ENCODE data around the gene BEND7.

Gene BEND7

DNA sequence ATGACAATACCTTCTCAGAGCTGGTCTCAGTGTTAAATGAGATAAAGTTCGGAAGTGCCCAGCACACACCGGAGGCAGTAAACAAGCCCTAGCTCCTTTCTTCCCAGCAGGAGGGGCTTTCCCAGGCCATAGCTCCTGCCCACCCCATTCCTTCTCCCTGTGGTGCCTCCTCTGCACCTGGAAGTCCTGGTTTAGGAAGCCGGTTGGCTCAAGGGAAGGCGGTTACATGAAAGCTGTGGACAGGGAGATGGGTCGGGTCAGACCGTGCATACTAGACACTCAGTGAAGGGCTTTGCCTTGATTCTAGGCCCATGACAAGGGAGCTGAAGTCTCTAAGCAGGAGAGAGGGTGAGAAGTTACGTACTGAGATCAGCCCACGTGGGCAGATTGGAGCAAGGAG, 8.6 kb downstream of the BEND7 start:
- DNase-seq: no peak

DNA sequence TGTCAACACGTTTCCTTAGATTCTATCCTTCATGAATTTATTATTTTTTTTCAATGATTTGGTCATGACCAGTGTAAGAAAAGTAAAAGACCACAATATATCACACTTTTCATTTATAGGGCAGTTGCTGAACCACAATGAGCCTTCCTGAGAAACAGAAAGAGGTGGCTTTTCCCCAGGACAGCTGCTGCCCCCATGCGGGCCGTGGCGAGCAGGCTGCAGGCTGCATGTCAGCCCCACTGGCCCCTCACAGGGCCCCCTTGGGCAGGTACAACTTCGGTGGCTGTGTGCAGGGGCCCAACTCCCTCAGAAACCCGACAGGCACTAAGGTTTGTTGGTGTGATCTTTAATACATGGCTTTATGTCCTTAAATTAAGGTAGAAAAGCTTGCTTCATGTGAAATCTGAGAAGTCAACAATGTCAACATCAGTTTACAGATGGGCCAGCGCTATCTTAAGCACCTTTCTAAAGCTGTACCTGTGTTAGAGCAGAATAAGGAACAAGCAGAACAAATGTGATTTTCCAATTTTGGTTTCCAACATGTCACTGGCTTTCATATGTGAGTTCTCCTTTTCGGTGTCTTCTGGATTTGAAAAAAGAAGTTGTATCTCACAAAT, 10.6 kb downstream of the BEND7 start:
- no peak for DNase-seq

DNA sequence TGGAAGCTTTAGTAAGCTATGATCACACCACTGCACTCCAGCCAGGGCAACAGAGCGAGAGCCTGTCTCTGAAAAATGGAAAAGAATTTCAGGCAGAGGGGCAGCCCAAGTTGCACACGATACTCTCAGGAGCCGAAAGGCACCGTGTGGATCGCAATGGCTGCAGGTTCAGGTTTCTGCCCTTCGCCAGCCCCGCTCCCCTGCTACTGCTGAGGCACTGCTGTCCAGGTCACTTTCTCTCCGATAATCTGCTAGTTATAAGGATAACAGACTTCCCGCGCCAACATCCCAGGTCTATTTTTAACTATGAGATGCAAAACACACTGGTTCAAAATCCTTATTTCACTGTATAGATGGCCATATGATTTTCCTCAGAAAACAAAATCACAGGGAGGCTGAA, 11.1 kb downstream of the BEND7 start:
- DNase-seq: no peak

DNA sequence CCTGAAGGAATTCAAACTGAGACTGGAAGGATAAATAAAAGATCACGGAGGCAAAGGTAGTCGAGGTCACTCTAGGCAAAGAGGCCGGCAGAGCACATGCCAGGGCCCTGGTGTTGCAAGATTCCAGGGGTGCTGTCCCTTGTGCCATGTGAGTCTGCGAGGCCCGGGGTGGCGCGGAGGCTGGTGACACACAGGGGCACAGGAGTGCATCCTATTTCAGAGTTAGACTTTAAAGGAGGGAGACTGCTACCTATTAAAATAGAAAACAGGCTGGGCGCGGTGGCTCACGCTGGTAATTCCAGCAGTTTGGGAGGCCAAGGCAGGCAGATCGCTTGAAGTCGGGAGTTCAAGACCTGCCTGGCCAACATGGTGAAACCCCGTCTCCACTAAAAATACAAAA, 12.6 kb downstream of the BEND7 start:
- DNase-seq: no peak

DNA sequence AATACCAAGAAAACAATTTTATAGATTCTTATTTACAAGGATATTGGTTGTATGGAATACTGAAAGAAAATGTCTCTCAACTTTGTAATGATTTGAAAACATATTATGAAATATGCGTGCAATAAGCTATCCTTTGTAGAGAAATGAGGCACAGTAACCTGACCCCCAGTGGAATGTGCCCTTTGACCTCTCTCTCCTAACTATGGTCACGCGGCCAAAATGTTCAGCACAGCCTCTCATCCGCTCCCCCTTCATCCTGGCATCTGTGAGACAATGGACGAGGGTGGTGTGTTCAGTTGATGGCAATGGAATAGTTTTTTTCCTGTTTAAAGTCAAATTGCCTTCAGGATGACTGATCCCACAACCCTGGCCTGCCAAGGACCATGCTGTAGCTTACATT, 13.3 kb downstream of the BEND7 start:
- no peak for DNase-seq

DNA sequence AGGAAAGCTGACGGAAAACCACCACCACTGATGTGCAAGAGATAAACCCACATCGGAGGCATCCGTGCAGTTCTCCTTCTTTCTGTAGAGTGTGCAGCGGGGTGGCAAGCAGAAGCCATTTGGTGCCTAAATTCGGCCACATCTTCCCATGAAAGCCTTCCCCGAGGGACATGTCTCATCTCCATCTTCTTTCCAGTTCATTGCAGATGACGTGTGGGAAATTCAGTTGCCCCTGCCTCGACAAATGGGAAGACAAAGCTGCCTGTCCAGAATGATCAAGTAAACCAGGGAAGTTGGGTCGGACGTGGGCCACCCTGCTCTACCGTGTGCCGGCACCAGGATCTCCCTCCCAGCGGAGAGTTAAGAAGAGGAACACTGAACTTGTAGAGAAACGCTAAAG, 14.5 kb downstream of the BEND7 start:
- no peak for DNase-seq

DNA sequence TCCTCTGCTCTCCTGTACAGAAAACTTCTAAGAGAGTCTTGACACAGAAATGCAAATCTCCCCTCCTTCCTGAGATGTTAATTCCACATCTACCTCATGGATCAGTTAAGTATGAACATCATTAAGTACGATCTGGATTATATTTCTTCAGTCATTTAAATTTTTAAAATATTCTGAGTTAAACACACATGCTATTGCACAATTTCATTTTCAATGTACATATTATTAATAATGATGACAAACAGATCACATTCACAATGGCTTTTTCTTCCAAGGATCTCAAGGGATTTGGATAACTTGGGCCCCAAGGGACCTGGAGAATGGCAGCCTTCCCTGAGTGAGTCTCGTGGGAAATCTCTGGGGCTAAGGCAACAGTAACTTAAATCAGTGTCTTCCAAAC, 16.2 kb downstream of the BEND7 start:
- DNase-seq: no peak

DNA sequence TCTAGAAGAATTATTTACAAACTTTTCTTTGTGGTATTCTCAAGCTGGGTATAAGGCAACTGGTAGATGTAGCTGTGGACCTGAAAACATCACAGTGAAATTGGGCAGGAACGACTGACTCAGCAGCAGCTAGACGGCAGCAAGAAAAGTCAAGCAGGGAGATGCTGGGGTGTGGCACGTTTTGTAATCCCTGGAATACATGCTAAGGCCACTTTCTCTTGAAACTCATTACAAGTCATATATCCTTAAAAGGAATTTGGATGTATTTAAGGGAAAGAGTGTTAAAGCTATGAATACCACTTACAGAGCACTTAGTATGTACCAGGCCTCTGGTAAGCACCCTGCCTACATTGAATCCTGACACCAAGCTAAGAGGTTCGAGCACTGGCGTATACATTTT, 17.4 kb downstream of the BEND7 start:
- DNase-seq: no peak

DNA sequence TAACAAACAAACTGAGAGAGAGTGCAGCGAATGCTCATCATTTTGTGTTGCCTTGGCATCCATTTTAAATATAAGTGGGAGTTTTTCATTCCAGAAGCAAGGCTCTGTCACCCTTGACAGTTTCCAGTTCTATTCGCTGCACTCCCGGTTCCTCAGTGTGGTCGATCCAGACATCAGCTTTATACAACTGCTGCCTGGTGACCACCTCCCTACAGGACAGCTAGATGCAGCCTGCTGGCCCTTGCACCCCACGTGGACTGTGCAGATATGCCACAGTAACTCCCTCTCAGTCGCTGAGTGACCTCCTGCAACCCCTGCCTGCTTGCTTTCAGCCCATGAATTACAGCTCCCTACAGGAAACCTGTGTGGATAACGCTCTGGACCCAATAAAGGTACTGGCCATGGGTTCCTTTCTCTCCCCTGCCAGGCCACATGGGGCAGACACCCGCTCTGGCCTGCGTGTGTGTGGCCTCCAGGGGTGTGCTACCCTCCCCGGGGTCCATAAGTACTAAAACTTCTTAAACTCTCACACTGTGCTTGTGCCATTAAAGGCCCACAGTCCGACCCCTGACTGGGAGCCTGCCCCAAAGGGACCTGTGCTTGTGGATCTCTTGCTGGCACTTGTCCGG, 23.6 kb downstream of the BEND7 start:
- no peak for DNase-seq

DNA sequence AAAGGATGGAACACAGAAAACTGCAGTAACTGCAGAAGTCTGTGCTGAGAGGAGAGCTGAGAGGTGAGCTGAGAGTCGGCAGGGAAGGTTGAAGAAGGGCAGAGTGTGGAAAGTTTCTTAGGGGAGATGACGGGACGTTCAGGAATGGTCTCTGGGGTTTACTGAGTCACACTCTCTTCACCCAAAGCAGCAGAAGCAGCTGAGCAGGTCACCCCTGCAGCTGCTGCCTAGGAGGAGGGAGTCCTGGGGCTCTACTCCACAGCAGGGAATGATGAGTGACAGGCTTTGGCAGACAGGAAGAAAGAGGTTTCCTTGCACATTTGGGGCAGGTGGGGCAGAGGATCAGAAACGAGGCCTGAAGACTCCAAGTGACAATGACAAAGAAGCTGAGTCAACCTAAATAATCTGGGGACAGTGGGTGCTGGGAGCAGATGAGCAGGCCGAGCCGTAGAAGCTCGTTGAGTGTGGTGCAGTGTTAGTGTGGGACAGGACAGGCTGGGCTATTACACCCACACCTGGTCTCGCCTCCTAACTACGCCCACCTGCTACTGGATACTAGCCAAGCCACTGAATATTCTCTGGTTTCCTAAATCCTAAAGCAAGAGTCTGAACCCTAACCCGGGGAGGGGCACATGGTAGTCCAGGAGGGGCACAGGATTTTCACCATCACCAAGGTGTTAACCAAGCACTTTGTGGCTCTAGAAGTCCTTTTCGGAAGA, 24.9 kb downstream of the BEND7 start:
- DNase-seq: no peak

DNA sequence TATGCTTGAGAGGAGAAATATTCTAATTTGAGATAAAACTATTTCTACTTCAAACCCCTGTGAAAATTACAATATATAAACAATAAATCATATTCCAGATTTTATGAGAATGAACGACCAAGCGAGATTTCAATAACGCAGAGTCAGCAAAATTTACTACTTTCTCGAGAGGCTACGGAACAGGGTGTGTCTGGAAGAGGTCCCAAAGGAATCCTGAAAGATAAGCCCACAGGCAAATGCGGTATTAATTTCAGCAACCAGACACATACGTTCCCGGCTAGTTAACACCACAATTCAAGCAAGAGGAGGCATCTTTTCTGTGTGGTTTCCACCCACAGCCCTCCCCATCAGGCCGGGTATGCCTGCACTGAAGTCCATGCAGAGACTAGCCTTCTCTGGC, 26.4 kb downstream of the BEND7 start:
- no peak for DNase-seq

DNA sequence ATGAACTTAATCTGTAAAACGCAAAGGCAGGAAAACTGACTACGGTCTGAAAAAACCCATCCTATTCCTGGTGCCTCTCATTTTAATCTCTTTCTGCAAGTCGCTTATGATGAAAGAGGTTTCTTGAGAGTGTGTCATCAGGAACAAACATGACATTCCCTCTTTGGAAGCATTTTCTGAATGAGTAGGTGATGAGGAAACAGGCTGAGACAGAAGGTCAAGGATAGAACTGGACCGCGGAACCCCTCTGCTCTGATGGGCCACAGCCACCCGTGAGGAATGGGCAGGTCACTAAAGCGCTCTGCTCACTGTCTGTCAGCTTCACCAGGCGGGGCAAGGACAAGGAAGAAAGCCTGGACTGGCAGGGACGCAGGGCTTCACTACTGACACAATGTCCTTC, 28.6 kb downstream of the BEND7 start:
- DNase-seq: no peak

DNA sequence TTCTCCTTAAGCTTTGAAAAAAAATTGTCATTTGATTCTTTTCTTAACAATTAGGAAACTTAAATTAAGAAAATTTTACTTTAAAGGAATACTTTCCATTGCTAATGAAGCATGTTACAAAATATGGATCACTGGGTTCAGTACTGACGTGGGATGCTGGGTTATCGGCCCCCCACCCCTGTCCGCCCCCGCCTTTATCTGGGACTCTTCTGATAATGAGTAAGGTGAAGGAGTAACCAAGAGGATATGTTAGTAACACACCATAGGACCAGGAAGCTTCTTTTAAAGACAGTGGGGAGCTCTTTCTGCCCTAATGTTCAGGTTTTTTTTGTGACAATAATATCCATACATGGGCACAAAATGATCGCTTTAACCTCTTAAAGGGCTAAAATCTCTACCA, 29.7 kb downstream of the BEND7 start:
- no peak for DNase-seq

DNA sequence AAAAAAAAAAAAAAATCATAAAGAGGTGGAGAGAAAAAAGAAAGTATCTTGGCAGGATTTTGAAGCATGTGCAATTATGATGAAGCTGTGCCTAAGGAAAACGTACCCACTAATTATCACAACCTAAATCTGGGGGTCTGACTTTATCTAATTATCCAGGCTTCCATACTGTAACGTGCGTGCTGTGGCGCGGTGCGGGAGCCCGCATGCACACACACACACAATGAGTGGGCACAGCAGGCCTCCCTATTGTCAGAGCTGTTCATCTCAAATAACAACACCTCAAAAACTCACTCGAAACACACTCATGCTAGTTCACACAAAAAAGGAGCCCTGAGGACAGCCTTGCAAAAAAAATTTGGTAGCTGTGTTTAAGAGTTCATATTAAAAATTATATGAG, 31.9 kb downstream of the BEND7 start:
- DNase-seq: no peak

DNA sequence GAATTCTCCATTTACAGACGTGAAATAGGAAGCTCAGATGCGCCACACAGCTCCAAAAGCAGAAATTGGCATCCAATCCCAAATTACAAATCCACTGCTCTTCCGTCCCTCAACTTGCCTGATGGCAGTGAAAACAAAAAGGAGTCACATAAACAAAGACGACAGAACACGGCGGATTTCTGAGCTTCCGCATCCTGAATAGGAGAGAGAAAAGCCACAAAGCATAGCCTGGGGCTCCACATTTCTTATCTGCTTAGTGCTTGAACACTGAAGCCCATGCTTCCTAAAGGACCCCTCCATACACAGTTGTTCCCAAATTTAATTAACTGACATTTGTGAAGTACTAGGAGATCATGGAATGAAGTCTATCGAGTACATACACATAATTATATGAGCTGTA, 32.6 kb downstream of the BEND7 start:
- DNase-seq: no peak

DNA sequence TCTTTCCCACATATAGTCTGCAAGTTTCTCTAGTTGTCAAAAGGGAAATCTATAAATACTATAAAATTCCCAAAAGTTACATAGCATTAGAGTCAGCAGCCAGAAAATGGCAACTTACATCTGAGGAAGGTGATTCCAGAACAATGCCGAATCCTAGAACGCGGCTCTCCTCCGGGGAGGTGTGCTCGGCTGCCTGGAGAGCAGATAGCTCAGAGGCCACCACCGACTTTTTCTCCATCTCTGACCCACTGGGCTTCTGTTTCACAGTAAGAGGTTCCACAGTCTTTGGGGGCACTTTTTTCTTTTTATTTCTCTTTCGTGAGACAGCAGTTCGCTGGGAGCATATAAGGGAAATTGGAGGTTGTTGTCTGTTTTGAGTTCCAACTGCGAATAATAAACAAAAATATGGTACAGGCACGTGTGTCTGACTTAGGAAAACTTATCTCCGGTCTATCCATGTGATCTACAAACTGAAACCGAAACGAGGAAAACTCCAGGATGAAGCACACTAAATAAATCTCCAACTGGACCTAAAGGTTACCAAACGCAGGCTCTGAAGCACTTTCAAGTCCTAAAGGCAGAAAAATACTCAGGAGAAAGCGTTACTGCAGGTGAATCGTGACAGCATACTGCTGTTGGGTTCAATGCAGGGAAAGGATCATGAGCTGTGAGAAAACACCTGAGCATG, 36.2 kb downstream of the BEND7 start:
- DNase-seq: no peak

DNA sequence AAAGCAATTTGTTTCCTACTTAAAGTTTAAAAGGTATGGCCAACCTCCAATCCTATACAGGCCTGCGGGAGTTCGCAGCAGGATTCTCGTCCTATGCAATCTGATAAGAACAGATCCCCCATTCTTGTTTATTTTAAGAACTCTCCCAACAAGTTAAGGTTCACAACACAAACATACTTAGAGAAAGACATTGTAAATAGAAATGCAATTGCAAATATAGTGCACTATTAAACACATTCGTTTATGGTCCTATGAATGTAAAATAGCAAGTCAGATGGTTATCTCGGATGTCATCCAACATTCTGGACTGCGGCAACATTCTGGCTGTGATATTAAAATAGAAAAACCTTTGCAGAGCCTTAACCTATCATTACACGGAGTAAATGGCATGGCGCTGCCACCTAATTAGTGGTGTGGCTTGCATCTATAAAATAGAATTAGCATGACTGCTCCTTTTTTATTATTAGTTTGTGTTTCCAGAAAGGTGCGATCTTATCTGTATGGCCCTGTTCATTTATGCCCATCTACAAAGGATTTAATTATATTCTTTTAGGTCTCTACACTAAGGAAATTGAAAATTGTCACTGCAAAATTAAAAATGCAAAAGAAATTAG, 37.0 kb downstream of the BEND7 start:
- DNase-seq: no peak

DNA sequence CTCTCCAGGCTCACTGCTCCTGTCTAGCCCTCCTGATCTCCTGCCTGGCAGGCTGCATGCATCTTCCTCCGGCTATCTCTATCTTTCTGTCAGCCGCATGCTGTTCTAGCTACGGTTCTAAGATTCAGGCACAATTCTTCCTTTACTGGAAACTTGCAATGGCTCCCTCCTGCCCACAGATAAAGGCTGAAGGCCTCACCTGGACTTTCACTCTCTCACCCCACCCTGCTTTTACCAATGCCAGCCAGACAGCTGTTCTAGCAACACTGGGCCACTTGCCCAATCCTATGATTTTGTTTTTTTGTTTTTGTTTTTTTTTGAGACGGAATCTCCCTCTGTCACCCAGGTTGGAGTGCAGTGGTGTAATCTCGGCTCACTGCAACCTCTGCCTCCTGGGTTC, 38.3 kb downstream of the BEND7 start:
- DNase-seq: no peak

DNA sequence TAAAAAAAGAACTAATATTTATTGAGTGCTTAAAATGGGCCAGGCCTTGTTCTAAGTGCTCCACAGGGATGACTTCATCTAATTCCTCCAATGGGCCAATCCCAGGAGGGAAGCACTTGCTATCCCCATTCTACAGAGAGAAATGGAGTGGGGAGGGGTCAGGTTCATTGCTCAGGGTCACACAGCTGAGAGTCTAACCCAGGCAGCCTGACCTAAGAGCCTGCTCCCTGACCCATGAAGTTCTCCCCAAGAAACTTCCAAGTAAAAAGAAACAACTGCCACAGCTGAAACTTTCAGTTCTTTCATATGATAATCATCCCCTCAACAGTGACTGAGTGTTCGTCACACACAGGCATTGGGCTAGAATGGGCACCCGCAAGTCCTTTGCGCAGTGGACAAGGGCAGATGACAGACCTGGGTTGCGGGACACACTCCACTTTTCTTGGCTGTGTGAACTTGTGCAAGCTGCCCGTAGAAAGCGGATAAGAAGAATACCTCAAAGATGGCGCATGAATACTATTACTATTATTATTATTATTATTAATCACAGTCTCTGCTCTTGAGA, 39.7 kb downstream of the BEND7 start:
- no peak for DNase-seq

DNA sequence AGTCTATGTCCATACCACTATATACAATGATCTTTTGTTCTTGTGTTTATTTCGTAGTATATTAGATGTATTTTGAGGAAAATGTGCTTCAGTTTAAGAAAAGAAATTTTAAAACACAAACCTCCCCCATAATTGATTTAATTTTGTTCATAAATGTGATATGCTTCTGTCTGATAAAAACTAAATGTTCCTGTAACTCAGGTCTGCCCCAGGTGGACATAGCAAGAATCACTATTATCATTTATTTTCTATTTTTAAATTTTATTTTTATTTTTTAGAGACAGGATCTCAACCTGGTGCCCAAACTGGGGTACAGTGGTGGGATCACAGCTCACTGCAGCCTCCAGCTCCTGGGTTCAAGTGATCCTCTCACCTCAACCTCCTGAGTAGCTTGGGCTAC, 43.2 kb downstream of the BEND7 start:
- DNase-seq: no peak

DNA sequence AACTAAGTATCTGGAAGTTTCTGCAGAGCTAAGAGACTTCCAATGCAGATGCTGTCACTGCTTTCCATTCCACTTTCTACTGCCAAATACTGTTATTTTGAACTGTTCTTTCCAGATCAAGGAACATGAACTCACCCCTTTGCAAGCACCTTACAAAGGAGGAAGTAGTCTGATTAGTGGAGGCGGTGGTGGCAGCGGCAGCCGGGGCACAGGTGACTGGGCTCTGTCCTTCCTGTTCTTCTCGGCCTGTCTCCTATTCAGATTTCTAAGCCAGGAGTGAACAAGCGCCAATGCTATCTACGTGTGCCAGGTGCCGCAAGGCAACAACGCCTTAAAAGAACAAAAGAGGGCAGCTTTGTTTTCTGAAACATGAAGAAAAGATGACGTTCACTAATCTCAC, 44.9 kb downstream of the BEND7 start:
- no peak for DNase-seq

DNA sequence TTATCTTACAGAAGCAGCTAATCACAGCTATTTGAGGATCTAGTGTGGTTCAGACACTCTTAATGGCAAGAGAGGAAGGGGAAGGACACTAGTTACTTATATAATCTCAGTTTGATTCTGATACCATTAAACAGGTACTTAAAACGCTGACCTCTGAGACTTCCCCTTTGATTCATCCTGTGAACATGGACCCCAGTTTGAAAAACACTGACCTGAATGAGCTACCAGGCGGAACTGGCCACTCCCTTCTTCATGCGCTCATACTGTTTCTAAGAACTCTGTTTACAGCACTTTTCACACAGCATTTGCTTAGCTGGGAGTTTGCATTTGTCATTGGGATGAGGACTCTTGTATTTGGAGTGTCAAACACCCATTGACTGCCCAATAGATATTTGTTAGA, 45.7 kb downstream of the BEND7 start:
- no peak for DNase-seq

DNA sequence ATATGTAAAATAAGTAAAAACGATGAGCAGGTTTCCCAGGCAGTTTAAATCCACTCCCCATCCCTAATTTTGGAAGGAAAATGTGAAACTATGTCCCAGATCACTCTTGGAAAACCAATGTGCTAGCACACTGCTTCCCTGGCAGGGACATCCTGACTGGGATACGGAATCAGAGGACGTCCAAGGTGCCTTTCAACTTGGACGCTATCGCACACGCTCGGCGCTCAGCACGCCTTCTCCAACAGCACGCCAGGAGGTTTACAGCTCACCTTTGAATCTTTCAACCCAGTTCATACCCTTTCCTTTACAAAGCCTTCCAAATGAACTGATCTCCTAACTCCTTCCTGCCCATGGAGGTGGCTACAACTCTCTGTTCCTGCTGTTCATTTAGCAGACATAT, 47.1 kb downstream of the BEND7 start:
- no peak for DNase-seq

All from left hindlimb (tissue), 1 donor.